ENCODE measurements around the gene EMID1.

The EMID1 gene

GRCh38 chr22:29270475-29271271 lies 65.0 kb downstream of the EMID1 start:
- DNase-seq (ENCODE audit: low read depth) = no peak
- peak overlapping the region; percentile 75 for H3K4me3 ChIP-seq (ENCODE audit: low read depth, low read length)

- H3K4me3 ChIP-seq (ENCODE audit: low read depth, low read length) = no peak overlapping the region
These were observed 66.9 kb downstream of the EMID1 start for GRCh38 chr22:29272624-29273023.

GRCh38 chr22:29275167-29275566 lies 69.5 kb downstream of the EMID1 start:
- no peak for DNase-seq (ENCODE audit: low read depth)
- no peak overlapping the region for H3K4me3 ChIP-seq (ENCODE audit: low read depth, low read length)

More at GRCh38 chr22:29272624-29273023, 66.9 kb downstream of the EMID1 start:
- no peak for DNase-seq (ENCODE audit: low read depth)

GRCh38 chr22:29275819-29276565 lies 70.3 kb downstream of the EMID1 start:
- no peak for DNase-seq (ENCODE audit: low read depth)
- H3K4me3 ChIP-seq (ENCODE audit: low read depth, low read length) = no peak overlapping the region

GRCh38 chr22:29277927-29278326 lies 72.2 kb downstream of the EMID1 start:
- DNase-seq (ENCODE audit: low read depth) = no peak
- H3K4me3 ChIP-seq (ENCODE audit: low read depth, low read length) = no peak overlapping the region

GRCh38 chr22:29284196-29284595 lies 78.5 kb downstream of the EMID1 start:
- H3K4me3 ChIP-seq (ENCODE audit: low read depth, low read length) = no peak overlapping the region
- no peak for DNase-seq (ENCODE audit: low read depth)

GRCh38 chr22:29288837-29289236 lies 83.1 kb downstream of the EMID1 start:
- H3K4me3 ChIP-seq (ENCODE audit: low read depth, low read length) = no peak overlapping the region
- DNase-seq (ENCODE audit: low read depth) = no peak

GRCh38 chr22:29290061-29290460 lies 84.4 kb downstream of the EMID1 start:
- no peak overlapping the region for H3K4me3 ChIP-seq (ENCODE audit: low read depth, low read length)
- no peak for DNase-seq (ENCODE audit: low read depth)

- no peak for DNase-seq (ENCODE audit: low read depth)
- H3K4me3 ChIP-seq (ENCODE audit: low read depth, low read length) = no peak overlapping the region
These were observed 85.5 kb downstream of the EMID1 start for GRCh38 chr22:29291215-29291614.

GRCh38 chr22:29292379-29292778 lies 86.7 kb downstream of the EMID1 start:
- no peak for DNase-seq (ENCODE audit: low read depth)
- no peak overlapping the region for H3K4me3 ChIP-seq (ENCODE audit: low read depth, low read length)

GRCh38 chr22:29298641-29299040 lies 92.9 kb downstream of the EMID1 start:
- DNase-seq (ENCODE audit: low read depth) = no peak
- no peak overlapping the region for H3K4me3 ChIP-seq (ENCODE audit: low read depth, low read length)

GRCh38 chr22:29299136-29299900 lies 93.6 kb downstream of the EMID1 start:
- H3K4me3 ChIP-seq (ENCODE audit: low read depth, low read length) = no peak overlapping the region
- no peak for DNase-seq (ENCODE audit: low read depth)

- no peak overlapping the region for H3K4me3 ChIP-seq (ENCODE audit: low read depth, low read length)
These were observed 94.7 kb downstream of the EMID1 start for GRCh38 chr22:29300467-29300806.

GRCh38 chr22:29300807-29301601 lies 95.3 kb downstream of the EMID1 start:
- no peak overlapping the region for H3K4me3 ChIP-seq (ENCODE audit: low read depth, low read length)
- no peak for DNase-seq (ENCODE audit: low read depth)

More at GRCh38 chr22:29300467-29300806, 94.7 kb downstream of the EMID1 start:
- DNase-seq (ENCODE audit: low read depth) = no peak

- DNase-seq (ENCODE audit: low read depth) = no peak
- H3K4me3 ChIP-seq (ENCODE audit: low read depth, low read length) = no peak overlapping the region
These were observed 96.2 kb downstream of the EMID1 start for GRCh38 chr22:29301716-29302401.

- H3K4me3 ChIP-seq (ENCODE audit: low read depth, low read length) = no peak overlapping the region
- DNase-seq (ENCODE audit: low read depth) = no peak
These were observed 96.6 kb downstream of the EMID1 start for GRCh38 chr22:29302402-29302680.

- H3K4me3 ChIP-seq (ENCODE audit: low read depth, low read length) = no peak overlapping the region
- no peak for DNase-seq (ENCODE audit: low read depth)
These were observed 97.2 kb downstream of the EMID1 start for GRCh38 chr22:29302681-29303465.

GRCh38 chr22:29305836-29306174 lies 100.1 kb downstream of the EMID1 start:
- H3K4me3 ChIP-seq (ENCODE audit: low read depth, low read length) = peak overlapping the region; percentile 86
- DNase-seq (ENCODE audit: low read depth) = no peak
